ENCODE measurements around the gene CYP4F12.
"Not testable (repeated sequence)": the region's sequence is repeated elsewhere in the genome, so short reads cannot be mapped to it uniquely, and the experiment has no call there.

CYP4F12 gene

DNA sequence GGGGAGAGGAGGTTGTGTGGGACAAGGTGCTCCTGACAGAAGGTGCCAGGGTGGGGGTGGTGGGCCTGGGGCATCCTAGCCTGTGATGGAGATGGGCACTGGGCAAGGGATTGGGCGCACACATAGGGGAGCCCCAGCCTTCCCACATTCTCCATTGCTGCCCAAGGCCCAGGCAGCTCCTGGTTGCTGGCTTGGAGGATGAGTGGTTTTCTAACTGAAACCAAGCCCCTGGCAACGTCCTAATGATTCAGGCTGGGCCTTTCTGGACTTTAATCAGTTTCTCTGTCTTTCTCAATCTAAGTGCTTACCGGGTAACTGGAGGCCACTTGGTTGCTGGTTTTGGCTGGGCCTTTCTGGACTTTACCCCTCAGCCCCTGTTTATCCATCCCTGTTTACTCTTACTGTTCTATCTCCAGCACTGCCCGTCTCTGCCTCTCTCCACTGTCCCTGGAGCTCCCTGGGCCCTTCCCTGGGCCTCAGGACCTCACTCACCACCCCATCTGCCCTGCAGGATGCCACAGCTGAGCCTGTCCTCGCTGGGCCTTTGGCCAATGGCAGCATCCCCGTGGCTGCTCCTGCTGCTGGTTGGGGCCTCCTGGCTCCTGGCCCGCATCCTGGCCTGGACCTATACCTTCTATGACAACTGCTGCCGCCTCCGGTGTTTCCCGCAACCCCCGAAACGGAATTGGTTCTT, 31.8 kb upstream of the CYP4F12 start:
- H3K27ac Mint-ChIP-seq: no peak overlapping the region
- H3K36me3 Mint-ChIP-seq: no peaks in the 10 kb centered on the region
- H3K9me3 Mint-ChIP-seq: no peaks in the 10 kb centered on the region
- H3K4me3 Mint-ChIP-seq: no peak overlapping the region
- no peaks in the 10 kb centered on the region for H3K4me1 Mint-ChIP-seq
- H3K27me3 Mint-ChIP-seq: peaks cover 5% of the 10 kb centered on the region
- CTCF ChIA-PET: interaction anchor here (0.6 kb wide), 1 partner anchor 772 kb away, joined by 3 read pairs; no protein-coding TSS in a partner anchor
- DNase-seq: no peak

DNA sequence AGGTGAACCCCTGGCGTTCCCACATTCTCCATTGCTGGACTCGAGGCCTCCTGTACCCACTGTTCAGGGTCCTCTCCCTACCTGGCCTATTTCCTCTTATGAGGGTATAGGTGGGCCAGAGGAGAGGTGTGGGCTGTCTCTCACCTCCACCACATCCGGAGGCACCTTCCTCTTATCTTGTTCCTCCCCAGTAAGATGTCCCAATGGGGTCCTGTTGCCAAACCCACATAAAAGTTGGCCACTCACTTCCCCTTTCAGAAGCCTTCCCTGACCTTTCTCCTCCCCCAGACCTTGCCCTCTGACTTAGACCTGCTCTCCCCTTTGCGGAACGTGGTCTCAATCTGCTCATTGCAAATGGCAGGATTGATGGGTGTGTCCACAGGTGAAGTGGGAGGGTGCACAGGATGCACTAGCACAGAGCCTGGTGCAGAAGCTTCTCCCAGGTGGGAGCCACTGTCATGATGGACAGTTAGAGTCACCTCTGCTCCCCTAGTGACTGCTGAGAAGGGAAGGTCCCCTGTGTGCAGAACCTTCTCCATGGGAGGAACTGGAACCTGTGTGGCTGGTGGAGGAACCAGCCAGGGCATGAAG, 30.9 kb upstream of the CYP4F12 start:
- no peaks in the 10 kb centered on the region for H3K36me3 Mint-ChIP-seq
- DNase-seq: no peak
- H3K27ac Mint-ChIP-seq: no peak overlapping the region
- no peaks in the 10 kb centered on the region for H3K9me3 Mint-ChIP-seq
- CTCF ChIA-PET: no interaction called here
- peaks cover 4% of the 10 kb centered on the region for H3K27me3 Mint-ChIP-seq
- H3K4me1 Mint-ChIP-seq: no peaks in the 10 kb centered on the region
- H3K4me3 Mint-ChIP-seq: no peak overlapping the region

DNA sequence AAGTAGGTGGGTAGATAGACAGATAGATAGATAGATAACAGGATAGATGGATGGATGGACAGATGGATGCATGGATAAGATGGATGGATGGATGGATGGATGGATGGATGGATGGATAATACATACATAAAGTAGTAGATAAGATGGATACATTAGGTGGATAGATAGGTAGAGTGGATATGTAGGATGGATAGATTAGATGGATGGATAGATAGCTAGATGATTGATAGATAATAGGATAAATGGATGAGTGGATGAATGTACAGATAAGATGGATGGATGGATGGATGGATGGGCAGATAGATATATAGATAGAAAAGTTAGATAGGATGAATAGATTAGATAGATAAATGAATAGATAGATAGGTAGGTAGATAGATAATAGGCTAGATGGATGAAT, 30.1 kb upstream of the CYP4F12 start:
- Mint-ChIP-seq H3K4me1 (no peaks in the 10 kb centered on the region), H3K4me3 (no peak overlapping the region), H3K9me3 (no peaks in the 10 kb centered on the region), H3K27ac (no peak overlapping the region), H3K27me3 (peaks cover 4% of the 10 kb centered on the region), H3K36me3 (no peaks in the 10 kb centered on the region)
- no peak for DNase-seq
- CTCF ChIA-PET: no interaction called here

DNA sequence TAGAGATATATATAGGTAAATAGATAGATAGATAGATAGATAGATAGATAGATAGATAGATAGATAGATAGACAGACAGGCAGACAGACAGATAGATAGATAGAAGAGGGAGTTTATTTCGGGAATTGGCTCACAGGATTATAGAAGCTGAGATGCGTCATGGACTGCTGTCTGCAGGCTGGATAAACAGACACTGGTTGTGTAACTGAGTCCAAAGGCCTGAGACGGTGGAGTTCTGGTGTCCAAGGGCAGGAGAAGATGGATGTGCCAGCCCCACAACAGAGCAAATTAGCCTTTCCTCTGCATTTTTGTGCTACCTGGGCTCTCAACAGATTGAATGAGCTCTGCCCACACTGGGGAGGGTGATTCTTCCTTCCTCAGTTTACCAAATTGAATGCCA, 29.5 kb upstream of the CYP4F12 start:
- H3K27ac Mint-ChIP-seq: no peak overlapping the region
- no peaks in the 10 kb centered on the region for H3K4me1 Mint-ChIP-seq
- DNase-seq: no peak
- no peaks in the 10 kb centered on the region for H3K36me3 Mint-ChIP-seq
- H3K4me3 Mint-ChIP-seq: no peak overlapping the region
- no peaks in the 10 kb centered on the region for H3K9me3 Mint-ChIP-seq
- H3K27me3 Mint-ChIP-seq: peaks cover 4% of the 10 kb centered on the region
- CTCF ChIA-PET: no interaction called here

DNA sequence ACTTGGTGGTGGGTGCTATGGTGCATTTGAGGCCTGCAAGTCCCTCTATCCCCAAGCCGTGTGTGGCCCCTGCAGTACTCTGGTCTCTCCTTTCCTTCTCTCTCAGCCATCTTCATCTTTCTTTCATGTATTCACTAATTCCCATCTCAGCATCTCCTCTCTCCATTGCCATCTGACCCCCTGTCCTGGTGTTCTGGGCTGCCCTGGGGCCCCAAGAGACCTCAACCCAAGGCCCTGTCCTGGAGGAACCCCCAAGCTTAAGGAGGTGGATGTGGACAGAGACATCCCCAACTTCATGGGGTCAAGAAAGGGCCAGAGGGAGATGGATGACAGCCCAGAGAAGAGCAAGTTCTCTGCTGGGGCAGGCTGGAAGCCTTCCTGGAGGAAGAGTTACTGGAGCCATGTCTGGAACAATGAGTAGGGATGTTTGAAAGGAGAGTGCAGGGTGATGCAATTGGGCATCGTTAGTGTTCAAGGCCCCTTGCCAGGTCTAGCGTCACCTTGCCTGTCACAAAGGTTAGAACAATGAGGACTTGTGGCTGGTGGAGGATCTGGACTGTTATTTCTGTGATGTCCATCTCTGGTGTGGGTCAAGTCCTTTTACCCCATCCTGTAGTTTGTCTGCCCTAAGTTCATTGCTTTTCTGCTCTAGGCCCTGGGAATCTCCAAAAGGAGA, 28.7 kb upstream of the CYP4F12 start:
- no peak overlapping the region for H3K4me3 Mint-ChIP-seq
- H3K9me3 Mint-ChIP-seq: no peaks in the 10 kb centered on the region
- CTCF ChIA-PET: no interaction called here
- peaks cover 4% of the 10 kb centered on the region for H3K27me3 Mint-ChIP-seq
- no peaks in the 10 kb centered on the region for H3K36me3 Mint-ChIP-seq
- no peak overlapping the region for H3K27ac Mint-ChIP-seq
- no peak for DNase-seq
- H3K4me1 Mint-ChIP-seq: no peaks in the 10 kb centered on the region

DNA sequence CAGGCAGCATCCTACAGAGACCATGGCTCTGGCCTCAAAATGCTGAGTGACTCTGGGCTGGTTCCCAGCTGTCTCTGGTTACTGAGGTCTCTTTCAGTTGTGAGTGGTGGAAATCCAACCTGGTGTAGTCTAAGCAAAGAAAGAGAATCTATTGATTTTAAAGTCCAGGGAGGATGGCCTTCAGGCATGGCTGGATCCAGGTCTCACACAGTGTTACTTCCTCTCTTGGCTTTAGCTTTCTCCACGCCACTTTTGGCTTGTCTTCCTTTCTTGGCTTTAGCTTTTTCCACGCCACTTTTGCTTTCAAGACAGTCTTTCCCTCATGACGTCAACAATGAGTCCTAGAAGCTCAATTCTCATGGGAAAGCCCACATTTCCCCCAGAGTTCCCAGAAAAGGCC, 28.1 kb upstream of the CYP4F12 start:
- Mint-ChIP-seq H3K36me3 (no peaks in the 10 kb centered on the region), H3K4me1 (no peaks in the 10 kb centered on the region), H3K27me3 (peaks cover 4% of the 10 kb centered on the region), H3K4me3 (no peak overlapping the region), H3K27ac (no peak overlapping the region), H3K9me3 (no peaks in the 10 kb centered on the region)
- CTCF ChIA-PET: no interaction called here
- DNase-seq: no peak

DNA sequence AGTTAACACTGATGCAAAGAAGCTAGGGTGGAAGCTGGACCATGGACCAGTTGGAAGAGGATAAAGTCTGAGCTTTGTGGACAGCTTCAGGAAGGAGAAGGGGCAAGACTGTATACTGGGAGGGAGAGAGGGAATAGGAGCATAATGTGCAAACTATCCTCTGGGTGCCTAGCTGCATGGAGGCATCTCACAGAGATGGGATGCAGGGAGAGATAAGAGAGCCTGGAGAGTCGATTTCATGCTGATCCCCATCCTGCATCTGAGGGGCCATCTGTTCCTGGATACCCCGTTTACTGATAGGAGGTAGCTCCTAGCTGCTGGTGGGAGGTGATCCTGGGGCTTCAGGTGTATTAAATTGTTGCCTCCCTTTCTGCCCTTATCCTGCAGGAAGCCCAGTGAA, 23.4 kb upstream of the CYP4F12 start:
- Mint-ChIP-seq H3K4me1 (no peaks in the 10 kb centered on the region), H3K9me3 (no peaks in the 10 kb centered on the region), H3K27me3 (peaks cover 11% of the 10 kb centered on the region), H3K36me3 (no peaks in the 10 kb centered on the region), H3K4me3 (no peak overlapping the region), H3K27ac (no peak overlapping the region)
- DNase-seq: no peak
- CTCF ChIA-PET: interaction anchor here (0.6 kb wide), 1 partner anchor 20 kb away, joined by 3 read pairs; no protein-coding TSS in a partner anchor

DNA sequence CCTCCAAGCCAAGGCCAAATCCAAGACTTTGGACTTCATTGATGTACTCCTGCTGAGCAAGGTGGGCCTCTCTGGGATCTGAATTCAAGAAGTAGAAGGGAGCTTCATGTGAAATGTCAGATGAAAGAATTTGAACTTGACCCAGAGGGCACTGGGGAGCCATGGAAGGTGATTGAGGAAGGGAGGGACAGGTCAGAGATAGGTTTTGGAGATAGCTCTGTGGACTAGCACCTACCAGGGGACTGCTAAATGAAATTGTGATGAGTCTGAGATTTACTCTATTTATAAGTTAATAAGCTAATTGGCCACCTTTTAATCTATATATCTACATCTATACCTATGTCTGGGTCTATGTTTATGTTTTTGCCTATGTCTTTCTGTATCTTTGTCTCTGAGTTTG, 22.8 kb upstream of the CYP4F12 start:
- not testable (repeated sequence) for H3K4me1 Mint-ChIP-seq, H3K4me3 Mint-ChIP-seq, H3K9me3 Mint-ChIP-seq, H3K36me3 Mint-ChIP-seq, H3K27ac Mint-ChIP-seq, DNase-seq
- CTCF ChIA-PET: interaction anchor here (0.6 kb wide), 1 partner anchor 20 kb away, joined by 3 read pairs; no protein-coding TSS in a partner anchor
- peaks cover 11% of the 10 kb centered on the region for H3K27me3 Mint-ChIP-seq

DNA sequence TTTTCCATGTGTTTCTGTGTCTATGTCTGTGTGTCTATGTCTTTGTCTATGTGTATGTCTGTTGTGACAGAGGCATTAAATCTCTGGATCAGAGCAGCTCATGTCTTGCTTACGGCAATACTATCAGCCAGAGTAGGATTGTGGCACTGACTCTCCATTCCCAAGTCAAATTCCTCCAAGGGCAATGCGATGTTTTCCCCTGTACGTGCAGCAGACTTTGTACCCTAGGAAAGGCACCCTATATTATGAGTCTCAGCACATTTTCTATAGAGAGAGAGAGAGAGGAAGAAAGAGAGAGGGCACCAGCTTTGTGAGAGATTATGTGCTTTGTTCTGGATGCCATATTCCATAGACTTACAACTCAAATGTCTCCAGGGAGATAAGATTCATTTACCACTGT, 21.1 kb upstream of the CYP4F12 start:
- Mint-ChIP-seq H3K36me3 (no peaks in the 10 kb centered on the region), H3K27ac (no peak overlapping the region), H3K4me1 (no peaks in the 10 kb centered on the region), H3K4me3 (no peak overlapping the region), H3K9me3 (no peaks in the 10 kb centered on the region), H3K27me3 (peaks cover 11% of the 10 kb centered on the region)
- CTCF ChIA-PET: no interaction called here
- DNase-seq: no peak

DNA sequence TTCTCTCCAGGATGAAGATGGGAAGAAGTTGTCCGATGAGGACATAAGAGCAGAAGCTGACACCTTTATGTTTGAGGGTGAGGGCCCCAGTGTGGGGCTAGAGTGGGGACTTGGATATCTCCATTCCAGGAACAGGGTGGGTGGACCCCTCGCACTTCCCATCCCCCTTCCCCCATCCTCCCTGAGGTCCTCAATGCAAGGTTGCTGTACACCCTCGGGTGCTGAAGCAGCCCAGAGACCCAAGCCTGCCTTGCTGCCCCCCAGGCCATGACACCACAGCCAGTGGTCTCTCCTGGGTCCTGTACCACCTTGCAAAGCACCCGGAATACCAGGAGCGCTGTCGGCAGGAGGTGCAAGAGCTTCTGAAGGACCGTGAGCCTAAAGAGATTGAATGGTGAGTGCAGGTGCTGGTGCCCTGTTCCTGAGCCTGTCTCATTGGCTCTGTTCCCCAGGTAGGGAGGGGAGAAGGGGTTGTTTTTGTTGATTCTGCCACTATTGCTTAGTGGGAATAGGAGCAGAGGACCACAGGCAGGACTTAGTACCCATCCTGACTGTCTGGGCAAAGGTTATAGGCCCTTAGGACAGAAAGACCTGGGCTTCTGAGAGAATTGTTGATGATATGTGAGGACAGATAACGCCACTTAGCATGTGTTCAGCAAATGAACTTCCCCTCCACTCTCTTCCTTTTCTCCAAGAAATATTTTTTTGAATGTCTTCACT, 20.2 kb upstream of the CYP4F12 start:
- Mint-ChIP-seq H3K36me3 (no peaks in the 10 kb centered on the region), H3K27ac (no peak overlapping the region), H3K9me3 (no peaks in the 10 kb centered on the region), H3K4me3 (no peak overlapping the region), H3K27me3 (peaks cover 11% of the 10 kb centered on the region), H3K4me1 (no peaks in the 10 kb centered on the region)
- CTCF ChIA-PET: no interaction called here
- no peak for DNase-seq

DNA sequence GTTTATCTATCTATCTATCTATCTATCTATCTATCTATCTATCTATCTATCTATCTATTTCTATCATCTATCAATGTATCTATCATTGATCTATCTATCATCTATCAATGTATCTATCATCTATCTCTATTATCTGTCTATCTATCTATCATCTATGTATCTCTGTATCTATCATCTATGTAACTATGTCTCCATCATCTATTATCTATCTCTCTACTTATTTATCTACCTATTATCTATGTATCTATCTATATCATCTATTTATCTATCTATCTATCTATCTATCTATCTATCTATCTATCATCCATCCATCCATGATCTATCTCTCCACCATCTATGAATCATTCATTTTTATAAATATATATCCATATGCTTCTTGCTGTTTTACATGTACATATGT, 16.4 kb upstream of the CYP4F12 start:
- Mint-ChIP-seq H3K27ac (no peak overlapping the region), H3K4me1 (no peaks in the 10 kb centered on the region), H3K27me3 (peaks cover 8% of the 10 kb centered on the region), H3K9me3 (no peaks in the 10 kb centered on the region), H3K36me3 (no peaks in the 10 kb centered on the region), H3K4me3 (no peak overlapping the region)
- DNase-seq: no peak
- CTCF ChIA-PET: no interaction called here

DNA sequence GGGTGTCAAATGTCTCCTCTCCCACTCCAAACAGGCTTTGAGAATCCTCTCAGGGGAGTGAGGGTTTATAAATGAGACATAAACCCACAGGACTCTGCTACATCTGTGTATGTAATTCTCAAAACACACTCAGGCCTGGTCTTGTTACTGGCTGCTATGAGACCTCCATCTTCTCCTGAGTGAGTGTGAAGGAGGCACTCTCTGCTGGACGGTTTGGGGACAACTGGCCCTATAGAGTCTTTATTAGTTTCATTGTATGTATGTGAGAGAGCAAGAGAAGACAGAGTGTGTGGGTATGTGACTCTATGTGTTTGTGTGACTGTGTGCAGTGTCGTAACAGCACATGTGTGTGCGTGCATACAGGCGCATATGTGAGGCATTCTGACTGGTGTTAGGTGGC, 9.6 kb upstream of the CYP4F12 start:
- Mint-ChIP-seq H3K27ac (no peak overlapping the region), H3K36me3 (no peaks in the 10 kb centered on the region), H3K4me1 (no peaks in the 10 kb centered on the region), H3K9me3 (no peaks in the 10 kb centered on the region), H3K4me3 (no peak overlapping the region), H3K27me3 (no peaks in the 10 kb centered on the region)
- DNase-seq: no peak
- CTCF ChIA-PET: no interaction called here

DNA sequence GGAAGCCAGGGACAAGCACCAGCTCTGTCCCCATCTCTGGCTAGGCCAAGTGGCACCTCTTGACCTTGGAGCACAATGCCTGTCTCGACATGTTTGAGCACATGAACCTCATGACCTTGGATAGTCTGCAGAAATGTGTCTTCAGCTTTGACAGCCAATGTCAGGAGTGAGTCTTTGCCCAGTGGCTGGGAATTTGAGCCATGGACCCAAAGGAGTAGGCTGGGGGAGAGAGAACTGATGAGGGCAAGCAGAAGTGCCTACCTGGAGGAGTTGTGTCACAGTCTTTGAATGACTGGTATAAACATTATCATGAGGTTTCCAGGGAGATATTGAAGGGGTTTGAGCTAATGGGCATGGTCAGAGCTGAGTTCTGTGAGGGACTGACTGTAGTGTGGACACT, 6.7 kb upstream of the CYP4F12 start:
- no peak overlapping the region for H3K4me3 Mint-ChIP-seq
- no peaks in the 10 kb centered on the region for H3K9me3 Mint-ChIP-seq
- no peaks in the 10 kb centered on the region for H3K4me1 Mint-ChIP-seq
- CTCF ChIA-PET: no interaction called here
- DNase-seq: no peak
- no peaks in the 10 kb centered on the region for H3K36me3 Mint-ChIP-seq
- H3K27me3 Mint-ChIP-seq: no peaks in the 10 kb centered on the region
- H3K27ac Mint-ChIP-seq: no peak overlapping the region

DNA sequence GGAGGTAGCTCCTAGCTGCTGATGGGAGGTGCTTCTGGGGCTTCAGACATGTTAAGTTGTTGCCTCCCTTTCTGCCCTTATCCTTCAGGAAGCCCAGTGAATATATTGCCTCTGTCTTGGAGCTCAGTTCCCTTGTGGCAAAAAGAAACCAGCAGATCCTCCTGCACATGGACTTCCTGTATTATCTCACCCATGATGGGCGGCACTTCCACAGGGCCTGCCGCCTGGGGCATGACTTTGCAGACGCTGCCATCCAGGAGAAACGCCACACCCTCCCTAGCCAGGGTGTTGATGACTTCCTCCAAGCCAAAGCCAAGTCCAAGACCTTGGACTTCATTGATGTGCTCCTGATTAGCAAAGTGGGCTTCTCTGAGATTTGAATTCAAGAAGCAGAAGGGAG, 6.0 kb upstream of the CYP4F12 start:
- no peaks in the 10 kb centered on the region for H3K4me1 Mint-ChIP-seq
- H3K4me3 Mint-ChIP-seq: no peak overlapping the region
- H3K9me3 Mint-ChIP-seq: no peaks in the 10 kb centered on the region
- CTCF ChIA-PET: no interaction called here
- no peaks in the 10 kb centered on the region for H3K36me3 Mint-ChIP-seq
- no peak overlapping the region for H3K27ac Mint-ChIP-seq
- no peaks in the 10 kb centered on the region for H3K27me3 Mint-ChIP-seq
- no peak for DNase-seq

DNA sequence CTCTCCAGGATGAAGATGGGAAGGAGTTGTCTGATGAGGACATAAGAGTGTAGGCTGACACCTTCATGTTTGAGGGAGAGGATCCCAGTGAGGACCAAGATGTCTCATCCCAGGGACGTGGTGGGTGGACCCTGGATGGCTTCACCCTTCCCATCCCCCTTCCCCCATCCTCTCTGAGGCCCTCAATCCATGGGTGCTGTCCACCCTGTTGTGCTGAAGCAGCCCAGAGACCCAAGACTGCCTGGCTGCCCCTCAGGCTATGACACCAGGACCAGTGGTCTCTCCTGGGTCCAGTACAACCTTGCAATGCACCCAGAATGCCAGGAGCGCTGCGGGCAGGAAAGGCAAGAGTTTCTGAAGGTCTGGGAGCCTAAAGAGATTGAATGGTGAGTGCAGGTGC, 3.4 kb upstream of the CYP4F12 start:
- H3K36me3 Mint-ChIP-seq: no peaks in the 10 kb centered on the region
- CTCF ChIA-PET: no interaction called here
- no peaks in the 10 kb centered on the region for H3K9me3 Mint-ChIP-seq
- no peaks in the 10 kb centered on the region for H3K27me3 Mint-ChIP-seq
- H3K4me1 Mint-ChIP-seq: no peaks in the 10 kb centered on the region
- H3K27ac Mint-ChIP-seq: no peak overlapping the region
- H3K4me3 Mint-ChIP-seq: no peak overlapping the region
- no peak for DNase-seq
